Fibroblast of mammary gland (primary cell): ENCODE data around the gene MSANTD3.
A peak's percentile ranks its signal among the peaks of the same experiment; 100 is the strongest.

Experiments used
- DNase-seq: peaks from one replicate; pipeline ENCODE4 v3.0.0-alpha.2; 2010; ENCODE audit warnings: low read depth
- H3K4me3 ChIP-seq: 2 replicates; pipeline ENCODE4 v1.5.1; 2011; ENCODE audit warnings: low read depth, mild to moderate bottlenecking, low read length, moderate library complexity; ENCODE audit not compliant: control insufficient read depth
- TF ChIP-seq, protein P1 (sequence below): conservative IDR thresholded peaks from 2 replicates; pipeline ENCODE4 v1.5.1; 2011; ENCODE audit warnings: low read depth, low read length, inconsistent platforms; ENCODE audit not compliant: control insufficient read depth, insufficient read depth

The MSANTD3 gene

GRCh38 chr9:100473276-100474081, 46.5 kb downstream of the MSANTD3 start:
- peak overlapping the region; percentile 58 for H3K4me3 ChIP-seq
- peak; percentile 16 for DNase-seq

GRCh38 chr9:100474082-100474923, 47.4 kb downstream of the MSANTD3 start:
- peak overlapping the region; percentile 58 for H3K4me3 ChIP-seq
- no peak for DNase-seq

More at GRCh38 chr9:100473276-100474081, 46.5 kb downstream of the MSANTD3 start:
- TF ChIP-seq, protein P1, sequence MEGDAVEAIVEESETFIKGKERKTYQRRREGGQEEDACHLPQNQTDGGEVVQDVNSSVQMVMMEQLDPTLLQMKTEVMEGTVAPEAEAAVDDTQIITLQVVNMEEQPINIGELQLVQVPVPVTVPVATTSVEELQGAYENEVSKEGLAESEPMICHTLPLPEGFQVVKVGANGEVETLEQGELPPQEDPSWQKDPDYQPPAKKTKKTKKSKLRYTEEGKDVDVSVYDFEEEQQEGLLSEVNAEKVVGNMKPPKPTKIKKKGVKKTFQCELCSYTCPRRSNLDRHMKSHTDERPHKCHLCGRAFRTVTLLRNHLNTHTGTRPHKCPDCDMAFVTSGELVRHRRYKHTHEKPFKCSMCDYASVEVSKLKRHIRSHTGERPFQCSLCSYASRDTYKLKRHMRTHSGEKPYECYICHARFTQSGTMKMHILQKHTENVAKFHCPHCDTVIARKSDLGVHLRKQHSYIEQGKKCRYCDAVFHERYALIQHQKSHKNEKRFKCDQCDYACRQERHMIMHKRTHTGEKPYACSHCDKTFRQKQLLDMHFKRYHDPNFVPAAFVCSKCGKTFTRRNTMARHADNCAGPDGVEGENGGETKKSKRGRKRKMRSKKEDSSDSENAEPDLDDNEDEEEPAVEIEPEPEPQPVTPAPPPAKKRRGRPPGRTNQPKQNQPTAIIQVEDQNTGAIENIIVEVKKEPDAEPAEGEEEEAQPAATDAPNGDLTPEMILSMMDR = no peak

GRCh38 chr9:100474924-100475276, 48.0 kb downstream of the MSANTD3 start:
- TF ChIP-seq, protein P1 = no peak
- no peak for DNase-seq
- no peak overlapping the region for H3K4me3 ChIP-seq

More at GRCh38 chr9:100474082-100474923, 47.4 kb downstream of the MSANTD3 start:
- TF ChIP-seq, protein P1 = no peak

GRCh38 chr9:100477241-100477640, 50.3 kb downstream of the MSANTD3 start:
- no peak overlapping the region for H3K4me3 ChIP-seq
- TF ChIP-seq, protein P1 = no peak
- no peak for DNase-seq

DNA sequence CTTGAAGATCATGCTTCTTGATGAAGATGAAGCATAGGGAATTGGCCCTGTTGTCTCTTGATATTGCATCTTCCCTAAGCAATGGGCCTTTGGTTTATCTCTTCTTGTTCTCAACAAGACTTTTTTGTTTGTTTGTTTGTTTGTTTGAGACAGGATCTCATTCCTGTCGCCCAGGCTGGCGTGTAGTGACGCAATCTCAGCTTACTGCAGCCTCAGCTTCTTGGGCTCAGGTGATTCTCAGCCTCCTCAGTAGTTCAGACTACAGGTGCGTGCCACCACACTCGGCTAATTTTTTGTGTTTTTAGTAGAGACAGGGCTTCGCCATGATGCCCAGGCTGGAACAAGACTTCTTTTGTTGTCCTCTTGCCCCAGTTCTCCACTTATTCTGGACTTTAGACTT, 51.2 kb downstream of the MSANTD3 start:
- TF ChIP-seq, protein P1 = no peak
- DNase-seq = no peak
- H3K4me3 ChIP-seq = no peak overlapping the region

GRCh38 chr9:100479820-100480219, 52.9 kb downstream of the MSANTD3 start:
- TF ChIP-seq, protein P1 = no peak
- DNase-seq = no peak

More at GRCh38 chr9:100479820-100480219, 52.9 kb downstream of the MSANTD3 start:
- H3K4me3 ChIP-seq = no peak overlapping the region
